IMR-90 (cell line): ENCODE data around the gene MKNK2. TPM values are rescaled to one million over a fixed set of nuclear protein-coding genes. Genes with fewer than 3 reads are reported as not detected.
A peak's percentile ranks its signal among the peaks of the same experiment; 100 is the strongest.

ENCODE experiments used
- ATAC-seq: fragments of 200-7000 bp; cut with Tn5 transposase; 2 replicates; pipeline ENCODE4 v1.9.1; 2020; ENCODE audit warnings: low read depth, mild to moderate bottlenecking, moderate library complexity
- BruUV-seq: library from RNA; stranded (reverse); fragments of 400-500 nt; replicated peaks from 2 replicates; lab custom pipeline; 2021; lab: Mats Ljungman, UMichigan
- CTCF ChIA-PET: fragments of 300-600 bp; formaldehyde crosslinking; extraction: SDS; loops from one replicate; lab custom pipeline; 2021; ENCODE audit warnings: antibody characterized with exemption; lab: Yijun Ruan, JAX
- POLR2A ChIA-PET: fragments of 300-600 bp; sonication (Branson Sonifier 250); formaldehyde crosslinking; loops from one replicate; lab custom pipeline; 2022; ENCODE audit warnings: antibody characterized with exemption; ENCODE audit not compliant: unreplicated experiment; lab: Charles Lee
- DNase-seq: peaks from one replicate; pipeline ENCODE4 v3.0.0; 2013
- H2AFZ ChIP-seq: replicated peaks from 2 replicates; pipeline ENCODE3; 2013; ENCODE audit warnings: low read length, mild to moderate bottlenecking; ENCODE audit not compliant: poor library complexity
- H2AK5ac ChIP-seq: 2 replicates; pipeline ENCODE4 v1.6.1; 2013; ENCODE audit warnings: low read depth, low read length, inconsistent platforms
- H2AK9ac ChIP-seq: replicated peaks from 2 replicates; pipeline ENCODE3; 2013; ENCODE audit warnings: mild to moderate bottlenecking, low read depth, low read length, moderate library complexity; ENCODE audit not compliant: poor library complexity
- H2BK120ac ChIP-seq: 2 replicates; pipeline ENCODE4 v1.6.1; 2013; ENCODE audit warnings: low read depth, low read length, inconsistent platforms
- H2BK15ac ChIP-seq: 3 replicates; pipeline ENCODE4 v1.6.1; 2013; ENCODE audit warnings: low read depth, low read length, inconsistent platforms
- H2BK20ac ChIP-seq: 2 replicates; pipeline ENCODE4 v1.6.1; 2013; ENCODE audit warnings: low read depth, mild to moderate bottlenecking, inconsistent platforms, low read length, moderate library complexity
- H2BK5ac ChIP-seq: 2 replicates; pipeline ENCODE4 v1.6.1; 2013; ENCODE audit warnings: mild to moderate bottlenecking, low read depth, low read length, inconsistent platforms; ENCODE audit not compliant: poor library complexity, severe bottlenecking
- H3K14ac ChIP-seq: replicated peaks from 2 replicates; pipeline ENCODE4 v1.6.1; 2013; ENCODE audit warnings: low read depth, low read length, inconsistent platforms
- H3K18ac ChIP-seq: 2 replicates; pipeline ENCODE4 v1.6.1; 2013; ENCODE audit warnings: low read depth, low read length, control low read depth
- H3K23ac ChIP-seq: 2 replicates; pipeline ENCODE4 v1.6.1; 2013; ENCODE audit warnings: low read depth, low read length, inconsistent platforms
- H3K27ac ChIP-seq: 2 replicates; pipeline ENCODE4 v1.5.1; 2013; ENCODE audit warnings: mild to moderate bottlenecking, control low read depth, low read length; ENCODE audit not compliant: insufficient read depth
- H3K27me3 ChIP-seq: 2 replicates; pipeline ENCODE4 v1.6.1; 2013; ENCODE audit warnings: low read length; ENCODE audit not compliant: control insufficient read depth, insufficient read depth
- H3K36me3 ChIP-seq: 2 replicates; pipeline ENCODE4 v1.6.1; 2013; ENCODE audit warnings: low read length, mixed read lengths; ENCODE audit not compliant: control insufficient read depth, insufficient read depth
- H3K4ac ChIP-seq: 2 replicates; pipeline ENCODE4 v1.6.1; 2013; ENCODE audit warnings: low read depth, low read length, inconsistent platforms
- H3K4me1 ChIP-seq: 2 replicates; pipeline ENCODE4 v1.6.1; 2013; ENCODE audit warnings: low read length, mixed read lengths; ENCODE audit not compliant: control insufficient read depth, insufficient read depth
- H3K4me2 ChIP-seq: 2 replicates; pipeline ENCODE4 v1.6.1; 2013; ENCODE audit warnings: low read depth, mild to moderate bottlenecking, control low read depth, low read length, moderate library complexity
- H3K4me3 ChIP-seq: 2 replicates; pipeline ENCODE4 v1.5.1; 2013; ENCODE audit warnings: low read depth, mild to moderate bottlenecking, control low read depth, low read length, moderate library complexity; ENCODE audit not compliant: insufficient read depth
- H3K56ac ChIP-seq: 2 replicates; pipeline ENCODE4 v1.6.1; 2013; ENCODE audit warnings: low read length, inconsistent platforms; ENCODE audit not compliant: insufficient read depth; ENCODE audit errors: extremely low read depth
- H3K79me1 ChIP-seq, 2 experiments: 2 replicates each; pipeline ENCODE4 v1.6.1; 2013; ENCODE audit warnings: low read length in 2 of 2, inconsistent platforms in 1 of 2, low read depth in 1 of 2
- H3K9ac ChIP-seq: 2 replicates; pipeline ENCODE4 v1.6.1; 2013; ENCODE audit warnings: low read depth, low read length, control low read depth
- H3K9me1 ChIP-seq: 2 replicates; pipeline ENCODE4 v1.6.1; 2013; ENCODE audit warnings: low read length, inconsistent platforms; ENCODE audit not compliant: insufficient read depth
- H3K9me3 ChIP-seq: 2 replicates; pipeline ENCODE4 v1.6.1; 2013; ENCODE audit warnings: low read length; ENCODE audit not compliant: control insufficient read depth, insufficient read depth
- H4K20me1 ChIP-seq: 2 replicates; pipeline ENCODE4 v1.6.1; 2013; ENCODE audit warnings: low read length, inconsistent platforms; ENCODE audit not compliant: insufficient read depth
- H4K5ac ChIP-seq: 2 replicates; pipeline ENCODE4 v1.6.1; 2013; ENCODE audit warnings: mild to moderate bottlenecking, low read depth, low read length, control low read depth
- H4K8ac ChIP-seq, 2 experiments: 2 replicates each; pipeline ENCODE4 v1.6.1; 2013; ENCODE audit warnings: low read depth in 2 of 2, low read length in 2 of 2, control low read depth in 1 of 2, inconsistent platforms in 1 of 2
- H4K91ac ChIP-seq: 2 replicates; pipeline ENCODE4 v1.6.1; 2013; ENCODE audit warnings: low read depth, low read length, inconsistent platforms; ENCODE audit not compliant: insufficient read depth
- CTCF ChIP-seq: conservative IDR thresholded peaks from 2 replicates; pipeline ENCODE4 v1.5.1; 2012; ENCODE audit warnings: mild to moderate bottlenecking, low read depth, low read length, improper control_type of control experiment
- ELK1 ChIP-seq: fragments of 150-350 bp; IDR thresholded peaks from 2 replicates; pipeline ENCODE4 v1.6.1; 2016; ENCODE audit warnings: low read depth, mild to moderate bottlenecking, low read length, moderate library complexity, borderline replicate concordance
- POLR2A ChIP-seq: IDR thresholded peaks from 2 replicates; pipeline ENCODE4 v1.6.1; 2012; ENCODE audit warnings: mild to moderate bottlenecking, low read depth, low read length
- WGBS, 2 experiments: methylation state at CpG; one replicate each; pipeline versions ENCODE4 v1.1.5 to v1.1.7; 2013; ENCODE audit warnings: missing lambda C conversion rate in 2 of 2; ENCODE audit not compliant: insufficient read length in 1 of 2; ENCODE audit errors: extremely low coverage in 2 of 2; 5-methylcytosine and 5-hydroxymethylcytosine counted together
- dilution Hi-C: fragments of 300-500 bp; cut with HindIII; formaldehyde crosslinking; loops from one replicate; pipeline ENCODE4 v1.14.3; 2018; ENCODE audit warnings: low sequenced_read_pairs; ENCODE audit not compliant: unreplicated experiment
- in situ Hi-C: fragments of 300-500 bp; cut with MboI; formaldehyde crosslinking; loops from 3 replicates; pipeline ENCODE4 v1.14.3; 2019; ENCODE audit warnings: low sequenced_read_pairs, inconsistent platforms, mixed read lengths
- intact Hi-C: fragments of 100-400 bp; cut with micrococcal nuclease; formaldehyde crosslinking; loops from 2 replicates; pipeline ENCODE4 v1.10.0; 2022
- polyA plus RNA-seq, 3 experiments: library from polyadenylated mRNA; depleted of rRNA; stranded (reverse); fragments of >200 nt; gene quantifications; 2 replicates each; pipeline ENCODE4 v1.2.3, GENCODE V29; 2012; ENCODE audit warnings: low replicate concordance in 1 of 3
- total RNA-seq: library from RNA; depleted of rRNA; stranded (reverse); fragments of >200 nt; gene quantifications from 2 replicates; pipeline ENCODE4 v1.2.3, GENCODE V29; 2012

The MKNK2 gene
- total and polyA plus RNA-seq, 2 of the 4 experiments (the other 2 are of a cell fraction): 21.9 to 31.8 TPM

GRCh38 chr19:2042485-2043250 is 8.4 kb downstream of the MKNK2 start:
- 13% methylated on average over 6 of the region's 29 CpGs; no CpG with 5 or more reads in 1 of the 2 experiments for WGBS, 2 experiments
- H2BK5ac ChIP-seq: peak overlapping the region; percentile 29
- ATAC-seq (no peak), DNase-seq (no peak)
- BruUV-seq: no TSS peak
- H3K4me1 ChIP-seq: peaks cover 19% of the 10 kb centered on the region
- H2BK20ac ChIP-seq: no peak overlapping the region; the same call in 1 of the 2 replicates
- H3K27ac ChIP-seq: peak overlapping the region; percentile 51
- H3K56ac ChIP-seq: no peak overlapping the region
- peak overlapping the region; percentile 14; the same call in 1 of the 2 replicates for H3K18ac ChIP-seq
- peak overlapping the region; percentile 91 for H2AFZ ChIP-seq
- H3K23ac ChIP-seq: no peak overlapping the region
- dilution Hi-C loops (no loop called here), intact Hi-C loops (no loop called here), in situ Hi-C loops (no loop called here)
- peak overlapping the region; percentile 70; the same call in 1 of the 2 replicates for H2BK120ac ChIP-seq
- 0 out of 2 replicates have a peak, but pooled peaks cover 4% of the 10 kb centered on the region for H3K9me1 ChIP-seq
- ChIA-PET POLR2A (no interaction called here), CTCF (no interaction called here)
- H2AK5ac ChIP-seq: peak overlapping the region; percentile 59
- peak overlapping the region; percentile 11 for H3K4me2 ChIP-seq
- H2BK15ac ChIP-seq: peak overlapping the region; percentile 28; the same call in 1 of the 3 replicates
- peak overlapping the region; percentile 74 for H4K5ac ChIP-seq
- peak overlapping the region; percentile 99 for H2AK9ac ChIP-seq
- peaks cover 5 to 43% of the 10 kb centered on the region in 2 experiments; a peak in 3 of 4 replicates for H3K79me1 ChIP-seq
- peak overlapping the region; percentile 60 for H3K9ac ChIP-seq
- H3K27me3 ChIP-seq: no peaks in the 10 kb centered on the region
- no peaks in the 10 kb centered on the region for H3K9me3 ChIP-seq
- H3K36me3 ChIP-seq: peaks cover 54% of the 10 kb centered on the region
- no peak for TF ChIP-seq CTCF
- TF ChIP-seq POLR2A: no peak
- no peak for TF ChIP-seq ELK1
- no peak overlapping the region for H3K4me3 ChIP-seq
- peaks cover 33% of the 10 kb centered on the region for H4K20me1 ChIP-seq
- H3K4ac ChIP-seq: peak overlapping the region; percentile 83
- H4K91ac ChIP-seq: peak overlapping the region; percentile 72
- peak overlapping the region; percentile 76 for H3K14ac ChIP-seq
- H4K8ac ChIP-seq: peak overlapping the region; percentile 90 to 99
